ENCODE results near the gene PPP1R2C.

GRCh38 chrX:42807393-42807792 is 29.4 kb upstream of the PPP1R2C start:
- no peak for TF ChIP-seq GLIS3 (CRISPR knock-in tag; IDR thresholded peaks at IDR 0.05)
- TF ChIP-seq SNAI2 (CRISPR knock-in tag; IDR thresholded peaks at IDR 0.05): no peak
